HG03159 (cell line): Measurements from ENCODE around the gene TTC24.
"Not testable (repeated sequence)": the region's sequence is repeated elsewhere in the genome, so short reads cannot be mapped to it uniquely, and the experiment has no call there.

Experiments
- ATAC-seq: cut with Tn5 transposase; IDR thresholded peaks from one replicate; pipeline ENCODE4 v1.9.1; 2021; ENCODE audit warnings: mild to moderate bottlenecking, moderate library complexity; ENCODE audit not compliant: unreplicated experiment

Gene TTC24

DNA sequence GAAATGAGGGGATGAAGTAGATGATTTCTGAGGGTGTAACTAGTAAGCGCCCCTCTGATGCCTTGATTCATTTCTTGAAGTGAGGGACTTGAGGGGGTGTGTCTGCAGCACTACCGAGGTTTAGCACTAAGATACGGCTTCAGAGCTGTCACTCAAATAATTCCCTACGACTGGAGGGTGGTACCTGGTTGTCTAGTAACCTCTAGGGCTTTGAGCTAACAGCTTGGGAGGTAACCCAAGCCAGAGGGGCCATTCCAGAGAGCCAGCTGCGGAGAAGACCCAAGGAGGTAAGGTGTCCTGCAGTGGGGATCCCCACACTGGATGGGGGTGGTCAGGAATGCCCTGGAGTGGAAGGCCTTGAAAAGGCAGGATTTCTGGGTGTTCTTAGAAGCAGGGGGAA lies at the start of gene TTC24:
Gene TTC24, plus strand, starts transcription at position 252 of the 400 bp plus-strand sequence. CDS start 1,642 bp downstream, outside the sequence.
- ATAC-seq: no peak

DNA sequence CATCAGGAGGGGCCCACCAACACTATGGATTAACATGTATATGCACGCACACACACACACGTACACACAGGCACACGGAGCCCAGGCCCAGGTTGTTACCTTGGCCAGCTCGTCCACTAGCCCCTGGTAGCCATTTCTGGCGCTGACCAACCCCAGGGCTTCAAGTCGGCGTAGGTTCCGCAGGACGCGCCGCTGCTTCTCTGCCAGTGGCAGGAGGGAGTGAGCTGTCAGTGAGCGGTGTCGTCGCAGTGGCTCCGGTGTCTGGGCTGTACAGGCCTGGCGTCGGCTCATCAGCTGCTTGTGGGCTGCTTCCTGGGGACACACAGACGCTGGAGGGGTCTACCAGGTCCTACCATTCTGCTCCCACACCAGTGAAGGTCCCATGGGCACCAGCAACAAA lies 49.5 kb upstream of the TTC24 start:
- ATAC-seq: no peak

DNA sequence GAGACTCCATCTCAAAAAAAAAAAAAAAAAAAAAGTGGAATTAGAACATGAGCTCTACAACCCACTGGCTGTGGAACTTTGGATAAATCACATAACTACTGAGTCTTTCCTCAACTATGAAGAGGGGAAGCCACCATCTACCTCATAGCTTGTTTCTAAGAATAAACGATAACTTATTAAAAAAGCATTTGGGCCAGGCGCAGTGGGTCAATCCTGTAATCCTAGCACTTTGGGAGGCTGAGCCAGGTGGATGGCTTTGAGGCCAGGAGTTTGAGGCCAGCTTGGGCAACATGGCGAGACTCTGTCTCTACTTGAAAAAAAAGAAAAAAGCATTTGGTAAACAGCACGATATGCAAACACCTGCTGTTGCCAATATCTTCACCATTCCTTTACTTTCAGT lies 47.1 kb upstream of the TTC24 start:
- ATAC-seq: no peak

DNA sequence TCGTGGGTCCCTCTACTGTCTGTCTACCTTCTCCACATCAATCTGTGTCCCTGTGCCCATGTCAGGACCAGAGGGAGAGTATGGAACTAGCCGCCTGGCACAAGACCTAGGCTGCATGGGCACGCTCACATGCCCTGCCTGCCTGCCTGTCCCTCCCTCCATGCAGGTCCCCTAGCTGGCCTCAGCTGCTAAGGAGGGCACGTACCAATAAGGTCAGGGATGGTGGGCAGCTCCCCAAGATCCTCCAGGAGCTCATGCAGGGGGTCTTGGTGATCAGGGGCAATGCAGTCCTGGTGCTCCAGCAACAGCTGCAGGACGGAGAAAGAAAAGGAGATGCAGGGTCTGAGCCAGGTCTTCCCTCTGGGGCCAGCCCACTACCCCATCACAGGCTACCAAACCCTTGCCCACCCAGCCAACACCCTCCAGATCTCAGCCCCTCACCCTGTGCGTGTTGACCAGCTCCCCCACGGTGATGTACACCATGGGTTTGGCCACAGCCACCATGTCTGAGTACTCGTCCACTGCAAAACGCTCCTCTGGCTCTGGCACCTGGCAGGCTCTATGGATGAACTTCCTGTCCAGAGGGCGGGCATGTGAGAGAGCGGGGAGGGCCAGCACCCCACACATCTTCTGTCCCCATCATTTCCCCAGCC lies 45.8 kb upstream of the TTC24 start:
- ATAC-seq: no peak

DNA sequence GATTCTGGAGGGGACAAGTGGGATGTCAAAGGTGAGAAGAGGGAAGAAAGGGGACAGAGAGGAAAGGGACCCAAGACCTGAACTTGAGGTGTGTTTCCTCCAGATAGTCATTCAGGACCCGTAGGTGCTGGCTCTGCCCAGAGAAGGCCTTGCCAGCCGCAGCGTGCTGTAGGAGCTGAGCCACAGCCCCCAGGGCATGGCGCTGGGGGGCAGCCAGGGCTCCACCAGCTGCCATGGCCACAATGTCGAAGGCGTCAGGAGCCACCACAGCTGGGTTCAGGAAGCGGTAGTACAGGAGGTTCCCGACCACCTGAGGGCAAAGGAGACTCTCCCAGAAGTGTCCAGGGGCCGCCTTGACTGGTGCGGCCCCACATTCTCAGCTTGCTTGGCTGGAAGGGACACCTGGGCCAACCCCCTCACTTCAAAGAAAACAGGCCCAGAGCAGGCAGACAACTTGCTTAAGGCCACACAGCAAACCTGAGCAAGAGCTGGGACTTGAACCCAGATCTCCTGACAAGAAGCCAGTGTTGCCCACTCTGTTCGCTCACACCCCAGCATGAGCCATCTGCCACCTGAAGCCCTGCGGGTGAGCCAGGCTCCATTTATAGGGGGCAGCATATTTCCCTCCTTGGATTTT lies 45.0 kb upstream of the TTC24 start:
- ATAC-seq: no peak

DNA sequence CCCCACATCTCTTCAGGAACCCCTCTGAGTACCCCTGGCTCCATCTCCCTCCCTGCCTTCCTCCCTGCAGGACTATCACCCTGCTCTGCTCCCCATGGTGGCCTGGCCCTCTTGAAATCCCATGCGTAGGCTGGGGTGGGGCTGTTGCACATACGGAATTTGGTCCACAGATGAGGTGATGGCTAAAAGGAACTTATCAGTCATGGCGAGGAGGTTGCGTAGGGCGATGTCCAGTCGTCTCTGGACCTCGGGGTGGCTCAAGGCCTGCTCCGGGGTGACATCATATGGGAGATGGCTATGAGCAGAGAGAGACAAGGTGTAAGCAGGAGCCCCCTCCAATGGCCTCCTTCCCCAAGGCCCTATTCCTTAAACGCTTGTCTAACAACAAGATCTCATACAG lies 42.5 kb upstream of the TTC24 start:
- no peak for ATAC-seq

DNA sequence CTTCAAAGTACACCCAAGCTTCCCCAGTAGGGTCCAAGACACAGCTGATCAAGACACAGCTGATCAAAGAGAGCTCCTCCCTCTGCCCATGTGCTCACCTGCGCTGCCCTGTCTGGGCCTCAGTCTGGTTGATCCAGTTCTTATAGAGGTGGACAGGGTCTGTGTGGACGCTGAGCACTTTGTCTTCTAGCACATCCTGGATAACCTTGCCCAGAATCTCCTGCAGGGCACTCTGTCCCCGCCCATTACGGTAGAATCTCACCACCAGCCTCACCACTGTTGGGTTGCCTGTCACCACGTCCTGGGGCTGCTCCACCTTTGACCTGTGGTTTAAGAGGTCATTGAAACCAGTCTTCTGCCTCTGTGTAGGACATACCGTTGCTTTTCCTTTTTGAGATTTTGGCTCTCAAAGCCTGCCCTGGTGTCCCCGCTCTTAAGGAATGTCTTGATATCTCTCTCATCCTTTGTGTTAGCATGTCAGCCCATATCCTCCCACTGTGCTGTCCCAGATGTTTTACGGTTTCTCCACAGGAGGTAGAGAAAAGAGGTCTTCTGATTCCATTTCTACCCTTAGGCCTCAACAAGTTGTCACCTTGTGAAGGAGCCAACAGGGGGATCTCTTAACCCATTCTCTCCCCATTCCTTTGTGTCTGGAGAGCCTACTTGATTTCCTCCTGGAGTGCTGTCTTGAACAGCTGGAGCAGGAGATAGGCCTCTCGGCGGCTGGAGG lies 40.6 kb upstream of the TTC24 start:
- ATAC-seq: no peak

DNA sequence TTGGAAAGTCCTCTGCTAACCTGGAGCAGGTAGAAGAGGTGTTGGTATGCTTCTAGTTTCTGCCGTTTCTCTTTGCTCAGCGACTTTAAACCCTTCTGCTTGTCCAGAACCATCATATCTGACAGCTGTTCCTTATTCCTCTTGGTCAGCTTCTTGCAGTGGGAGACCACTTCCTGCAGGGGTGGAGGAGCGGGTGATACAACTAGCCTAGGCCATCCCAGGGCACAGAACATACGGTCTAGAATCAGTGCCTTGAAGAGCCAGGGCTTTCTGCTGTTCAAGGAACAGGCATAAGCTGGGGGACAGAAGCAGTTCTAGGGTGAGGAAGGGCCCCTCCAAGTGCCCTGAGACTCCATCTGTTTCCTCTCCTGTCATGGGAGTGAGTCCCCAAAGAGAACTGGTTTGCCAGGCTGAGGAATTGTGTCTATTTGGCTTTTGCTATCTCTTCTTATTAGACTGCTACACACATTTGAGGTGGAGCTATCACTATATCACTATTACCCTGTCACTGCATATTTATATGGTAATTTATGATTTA lies 39.6 kb upstream of the TTC24 start:
- no peak for ATAC-seq

DNA sequence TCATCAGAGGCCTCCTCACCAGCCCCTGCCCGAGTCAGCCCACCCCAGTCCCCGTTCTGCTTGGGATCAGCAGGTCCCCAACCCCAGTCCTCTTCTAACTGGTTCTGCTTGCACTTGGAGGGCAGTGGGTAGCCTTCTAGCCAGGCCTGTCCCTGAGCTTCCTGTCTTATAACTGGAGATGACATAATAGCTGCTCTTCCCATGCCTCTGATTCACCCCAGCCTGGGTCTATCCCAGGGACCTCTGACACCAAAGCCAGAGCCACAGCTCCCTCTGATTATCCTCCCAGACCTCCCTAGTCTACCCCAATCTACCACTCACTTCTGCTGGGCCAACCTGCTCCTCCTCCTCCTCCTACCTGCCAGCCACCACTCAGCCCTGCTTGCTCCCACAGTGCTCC lies 38.6 kb upstream of the TTC24 start:
- no peak for ATAC-seq

DNA sequence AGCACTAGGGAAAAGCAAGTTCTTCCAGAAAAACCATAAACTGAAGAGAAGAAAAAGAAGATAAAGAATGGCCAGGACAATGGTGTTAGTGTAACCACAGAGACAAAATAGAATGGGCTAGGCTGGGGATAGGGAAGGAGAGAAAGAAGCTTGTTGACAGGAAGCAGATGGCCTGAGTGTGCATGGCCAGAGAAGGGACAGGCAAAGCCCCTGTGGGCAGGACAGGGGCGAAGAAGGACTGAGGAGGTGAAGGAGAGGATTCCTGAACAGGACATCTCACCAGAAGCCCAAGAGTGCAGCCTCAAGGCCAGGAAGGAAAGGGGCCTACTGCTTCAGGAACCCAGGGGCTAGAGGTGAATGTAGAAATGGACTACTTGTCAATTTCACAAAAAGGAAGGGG lies 36.5 kb upstream of the TTC24 start:
- ATAC-seq: no peak

DNA sequence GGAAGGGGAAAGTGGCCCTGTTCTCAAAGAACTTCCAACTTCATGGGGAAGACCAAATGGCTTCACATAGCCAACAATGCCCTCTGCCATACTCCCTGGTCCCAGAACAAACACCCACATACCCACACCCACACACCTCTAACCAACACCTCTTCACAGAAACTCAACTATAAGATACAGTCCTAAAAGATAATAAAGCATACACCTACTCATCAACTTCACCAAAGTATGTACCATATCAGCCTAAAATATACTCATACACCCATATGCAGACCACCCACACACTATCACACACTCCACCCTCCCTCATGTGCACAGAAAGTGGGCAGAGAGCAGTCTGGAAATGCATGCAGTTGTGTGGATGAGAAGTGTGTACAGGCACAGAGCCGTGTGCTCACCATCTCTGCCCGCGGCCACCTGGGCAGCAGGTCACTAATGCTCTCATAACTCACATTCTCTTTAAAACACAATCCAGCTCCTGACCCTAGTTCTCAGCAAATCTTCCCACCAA lies 34.9 kb upstream of the TTC24 start:
- no peak for ATAC-seq

DNA sequence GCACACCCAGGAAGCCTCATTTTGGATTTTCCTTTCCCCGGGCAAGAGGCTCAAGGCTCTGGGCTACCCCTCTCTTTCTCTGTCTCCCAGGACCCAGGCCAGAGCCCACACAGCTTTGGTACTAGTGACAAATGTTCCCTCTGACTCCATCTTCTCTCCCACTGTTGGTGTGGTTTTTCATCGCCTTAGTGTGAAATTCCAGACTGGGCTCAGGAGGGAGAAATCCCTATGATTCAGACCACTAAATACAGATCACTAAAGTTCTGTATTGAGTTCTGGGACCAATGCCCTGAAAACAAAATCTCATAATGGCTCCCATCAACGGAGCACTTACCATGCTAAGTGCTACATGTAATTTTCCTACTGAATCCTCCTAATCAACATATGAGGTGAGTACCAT lies 33.3 kb upstream of the TTC24 start:
- ATAC-seq: no peak

DNA sequence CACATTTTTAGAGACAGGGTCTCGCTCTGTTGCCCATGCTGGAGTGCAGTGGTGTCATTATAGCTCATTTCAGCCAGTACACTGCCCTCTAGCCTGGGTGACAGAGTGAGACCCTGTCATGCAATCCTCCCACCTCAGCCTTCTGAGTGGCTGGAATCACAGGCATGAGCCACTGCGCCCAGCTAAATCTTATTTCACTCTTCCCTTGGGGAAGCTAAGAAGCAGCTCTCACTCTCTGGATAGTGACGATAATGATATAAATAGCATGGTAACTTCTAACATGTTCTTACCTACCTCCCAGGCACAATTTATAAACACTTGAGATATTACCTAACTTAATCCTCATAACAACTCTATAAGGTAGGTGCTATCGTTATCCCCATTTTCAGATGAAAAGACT lies 32.1 kb upstream of the TTC24 start:
- ATAC-seq: no peak

DNA sequence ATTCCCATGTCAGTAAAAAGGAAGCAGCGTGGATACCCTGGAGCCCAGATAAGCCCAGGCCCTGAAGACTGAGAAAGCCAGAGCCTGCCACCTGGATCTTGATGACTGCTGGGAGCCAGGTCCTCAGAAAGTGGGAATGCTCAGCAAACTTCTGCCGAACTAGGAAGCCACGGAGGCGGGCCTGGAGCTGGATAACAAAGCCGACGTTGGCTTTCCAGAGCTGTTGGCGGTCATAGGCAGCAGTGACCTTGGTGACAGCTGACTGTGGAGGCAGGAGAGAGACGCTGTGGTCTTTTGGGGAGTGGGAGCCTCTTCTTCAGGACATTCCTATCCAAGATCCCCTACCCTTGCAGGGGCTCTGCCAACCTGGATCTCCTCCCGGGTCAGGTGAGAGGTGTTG lies 31.5 kb upstream of the TTC24 start:
- ATAC-seq: no peak

DNA sequence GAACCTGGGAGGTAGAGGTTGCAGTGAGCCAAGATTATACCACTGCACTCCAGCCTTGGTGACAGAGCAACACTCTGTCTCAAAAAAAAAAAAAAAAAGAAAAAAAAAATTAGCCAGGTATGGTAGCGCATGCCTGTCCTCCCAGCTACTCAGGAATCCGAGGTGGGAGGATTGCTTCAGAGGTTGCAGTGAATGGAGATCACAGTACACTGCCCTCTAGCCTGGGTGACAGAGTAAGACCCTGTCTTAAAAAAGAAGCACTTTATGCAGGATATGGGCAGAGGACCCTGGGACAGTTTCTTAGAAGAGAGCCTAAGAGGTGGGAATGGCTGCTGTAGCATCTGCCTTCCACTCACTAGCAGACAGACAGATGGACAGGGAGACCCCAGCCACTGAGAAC lies 30.1 kb upstream of the TTC24 start:
- no peak for ATAC-seq

DNA sequence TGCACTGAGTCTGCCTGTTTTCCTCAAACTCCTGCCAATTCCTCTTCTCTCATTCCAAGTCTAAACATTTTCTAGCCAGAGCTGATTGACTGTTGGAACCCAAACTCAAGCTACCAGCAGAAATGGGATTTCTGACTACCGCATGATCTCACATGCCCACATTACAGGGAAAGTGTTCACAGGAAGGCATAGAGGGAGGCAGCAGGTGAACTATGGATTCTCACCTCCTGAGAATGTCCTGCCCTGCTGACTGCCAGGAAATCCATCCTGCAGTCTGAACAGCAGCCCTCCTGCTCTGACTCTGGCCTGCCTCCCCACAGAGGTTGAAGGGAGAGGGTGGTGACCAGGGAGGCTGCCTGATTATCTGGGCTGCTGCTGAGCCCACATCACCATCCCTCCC lies 29.7 kb upstream of the TTC24 start:
- no peak for ATAC-seq

DNA sequence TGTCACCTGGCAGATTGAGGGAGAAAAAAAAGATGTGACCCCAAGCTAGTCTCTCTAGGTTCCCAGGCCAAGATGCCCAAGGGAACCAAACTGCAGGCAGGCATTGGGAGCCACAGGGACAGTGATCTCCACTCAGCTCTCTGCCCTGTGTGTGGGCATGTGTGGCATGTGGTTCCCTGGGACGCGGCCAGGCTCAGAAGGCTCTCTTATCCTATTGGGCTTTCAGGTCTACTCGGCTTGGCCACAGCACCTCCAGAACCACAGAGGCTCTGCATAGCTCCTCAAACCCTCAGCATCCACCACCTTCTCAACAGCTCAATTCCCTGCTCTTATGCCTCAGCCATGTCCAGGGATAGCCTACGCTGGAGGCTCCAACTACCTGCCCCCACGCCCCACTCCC lies 29.2 kb upstream of the TTC24 start:
- no peak for ATAC-seq

DNA sequence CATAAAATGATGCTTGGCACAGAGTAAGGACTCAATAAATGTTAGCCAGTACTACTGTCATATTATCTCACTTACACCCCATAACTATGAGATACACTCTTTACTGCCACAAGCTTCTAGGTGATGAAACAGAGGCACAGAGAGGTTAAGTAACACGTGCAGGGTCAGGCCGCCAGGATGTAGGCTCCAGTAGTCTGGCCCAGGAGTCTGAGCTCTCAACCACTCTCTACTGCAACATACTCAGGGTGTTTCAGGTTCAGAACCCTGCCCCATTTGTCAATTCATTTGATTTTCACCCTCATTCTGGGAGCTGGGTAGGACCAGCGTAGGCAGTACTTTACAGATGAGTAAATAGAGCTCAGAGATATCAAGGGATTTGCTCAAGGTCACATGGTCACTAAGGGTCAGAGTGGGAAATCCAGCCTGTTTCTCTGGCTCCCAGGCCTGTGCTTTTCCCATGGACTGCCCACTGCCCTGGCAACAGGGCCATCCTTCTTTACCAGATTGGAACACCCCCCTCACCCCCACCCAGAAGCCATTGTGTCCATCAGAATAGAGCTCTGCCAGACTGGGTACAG lies 28.4 kb upstream of the TTC24 start:
- no peak for ATAC-seq

DNA sequence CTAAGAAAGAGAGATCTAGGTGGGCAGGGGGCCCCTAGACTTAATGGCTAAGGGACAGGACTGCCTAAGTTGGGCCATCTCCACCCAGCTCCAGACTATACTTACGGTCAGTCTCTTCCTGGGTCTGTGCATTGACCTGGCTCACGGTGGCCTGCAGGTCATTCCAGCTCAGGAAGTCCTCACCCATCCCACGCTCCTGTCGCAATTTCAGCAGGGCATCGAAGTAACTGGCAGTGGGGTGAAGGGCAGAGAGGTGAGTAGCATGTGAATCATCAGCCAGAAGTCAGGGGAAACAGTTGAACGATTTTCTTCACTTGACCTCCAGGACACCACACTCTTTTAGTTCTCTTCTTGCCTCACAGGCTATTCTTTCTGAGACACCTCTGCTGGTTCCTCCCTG lies 27.7 kb upstream of the TTC24 start:
- no peak for ATAC-seq

DNA sequence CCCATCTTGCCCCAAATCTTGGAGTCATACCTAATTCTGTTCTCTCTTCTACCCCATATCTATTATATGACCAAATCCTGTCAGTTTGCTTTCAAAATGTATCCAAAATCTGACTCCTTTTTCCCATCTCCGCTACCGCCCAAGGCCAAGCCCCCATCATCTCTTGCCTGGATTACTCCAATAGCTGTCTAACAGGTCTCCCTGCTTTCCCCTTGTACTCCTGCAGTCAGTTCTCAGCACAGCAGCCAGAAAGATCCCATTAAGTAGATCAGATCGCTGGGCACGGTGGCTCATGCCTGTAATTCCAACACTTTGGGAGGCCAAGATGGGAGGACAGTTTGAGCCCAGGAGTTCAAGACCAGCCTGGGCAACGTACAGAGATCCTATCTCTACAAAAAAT lies 27.0 kb upstream of the TTC24 start:
- no peak for ATAC-seq

DNA sequence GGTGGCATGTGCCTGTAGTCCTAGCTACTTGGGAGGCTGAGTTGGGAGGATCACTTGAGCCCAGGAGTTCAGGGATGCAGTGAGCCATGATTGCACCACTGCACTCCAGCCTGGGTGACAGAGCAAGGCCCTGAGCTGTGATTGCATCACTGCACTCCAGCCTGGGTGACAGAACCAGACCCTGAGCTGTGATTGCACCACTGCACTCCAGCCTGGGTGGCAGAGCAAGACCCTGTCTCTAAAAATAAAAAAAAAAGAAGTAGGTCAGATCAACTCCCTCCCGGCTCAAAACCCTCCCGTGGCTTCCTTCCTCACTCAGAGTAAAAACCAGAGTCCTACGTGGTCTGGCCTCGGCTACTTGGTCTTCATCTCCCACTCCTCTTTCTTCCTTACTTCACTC lies 26.6 kb upstream of the TTC24 start:
- not testable (repeated sequence) for ATAC-seq
